H1 (cell line): ENCODE results near the gene TBX2. TPM values are rescaled to one million over a fixed set of nuclear protein-coding genes. Genes with fewer than 3 reads are reported as not detected.

Source experiments
- CTCF ChIA-PET: fragments of 300-600 bp; sonication (Branson Sonifier 250); formaldehyde crosslinking; loops from one replicate; lab custom pipeline; 2021; ENCODE audit not compliant: partially characterized antibody; lab: Charles Lee
- POLR2A ChIA-PET: fragments of 300-600 bp; sonication (Branson Sonifier 250); formaldehyde crosslinking; loops from one replicate; lab custom pipeline; 2021; ENCODE audit warnings: inconsistent platforms; ENCODE audit not compliant: partially characterized antibody; lab: Charles Lee
- DNase-seq, 2 experiments: peaks; one replicate each; pipeline versions ENCODE4 v3.0.0 to v3.0.0-alpha.2; 2010 to 2022; ENCODE audit warnings: low spot score in 2 of 2, low read depth in 1 of 2, mixed read lengths in 1 of 2
- FAIRE-seq: peaks from 2 replicates; lab custom pipeline; 2011; peaks lifted over from hg19 to GRCh38; lab: Jason Lieb, UNC
- H2AFZ ChIP-seq: 2 replicates; pipeline ENCODE4 v1.8.1; 2012; ENCODE audit warnings: low read length, inconsistent platforms
- H2AK5ac ChIP-seq: 2 replicates; pipeline ENCODE4 v1.6.1; 2013; ENCODE audit warnings: low read depth, low read length
- H2BK120ac ChIP-seq: replicated peaks from 2 replicates; pipeline ENCODE3; 2013; ENCODE audit warnings: low read depth, low read length, inconsistent platforms
- H2BK12ac ChIP-seq: 2 replicates; pipeline ENCODE4 v1.6.1; 2013; ENCODE audit warnings: low read depth, low read length
- H2BK15ac ChIP-seq: 2 replicates; pipeline ENCODE4 v1.6.1; 2013; ENCODE audit warnings: low read length
- H2BK20ac ChIP-seq: 2 replicates; pipeline ENCODE4 v1.6.1; 2013; ENCODE audit warnings: low read length
- H2BK5ac ChIP-seq: 2 replicates; pipeline ENCODE4 v1.6.1; 2013; ENCODE audit warnings: low read depth, low read length
- H3K14ac ChIP-seq: 2 replicates; pipeline ENCODE4 v1.6.1; 2013; ENCODE audit warnings: inconsistent platforms; ENCODE audit not compliant: insufficient read length
- H3K18ac ChIP-seq: 2 replicates; pipeline ENCODE4 v1.6.1; 2013; ENCODE audit warnings: low read length; ENCODE audit errors: extremely low read depth
- H3K23ac ChIP-seq: 2 replicates; pipeline ENCODE4 v1.6.1; 2013; ENCODE audit warnings: inconsistent platforms; ENCODE audit not compliant: insufficient read length
- H3K23me2 ChIP-seq: 2 replicates; pipeline ENCODE4 v1.6.1; 2013; ENCODE audit warnings: low read depth, low read length
- H3K27ac ChIP-seq: 2 replicates; pipeline ENCODE4 v1.6.1; 2011; ENCODE audit warnings: low read depth, low read length, inconsistent platforms
- H3K27me3 ChIP-seq, 4 experiments: replicated peaks in 1 of 4; 1 replicate in 1 of 4; 2 replicates in 3 of 4; pipeline versions ENCODE4 v1.6.1 to v1.8.1; 2011 to 2013; ENCODE audit warnings: low read length in 3 of 4, mild to moderate bottlenecking in 3 of 4, inconsistent platforms in 2 of 4, mixed read lengths in 2 of 4, moderate library complexity in 1 of 4; ENCODE audit not compliant: control insufficient read depth in 3 of 4, insufficient read depth in 3 of 4; ENCODE audit errors: extremely low read depth in 1 of 4
- H3K36me3 ChIP-seq, 4 experiments: 2 replicates each; pipeline versions ENCODE4 v1.6.1 to v1.8.1; 2011 to 2013; ENCODE audit warnings: mild to moderate bottlenecking in 4 of 4, low read length in 3 of 4, moderate library complexity in 2 of 4, control low read depth in 1 of 4, inconsistent platforms in 1 of 4; ENCODE audit not compliant: insufficient read depth in 4 of 4, control insufficient read depth in 2 of 4
- H3K4ac ChIP-seq: replicated peaks from 2 replicates; pipeline ENCODE3; 2013; ENCODE audit warnings: low read length, low read depth, mixed read lengths, inconsistent platforms; ENCODE audit not compliant: insufficient read length
- H3K4me1 ChIP-seq, 4 experiments: replicated peaks in 1 of 4; 1 replicate in 1 of 4; 2 replicates in 3 of 4; pipeline versions ENCODE4 v1.6.1 to v1.8.1; 2011 to 2013; ENCODE audit warnings: low read length in 3 of 4, inconsistent platforms in 2 of 4, mixed read lengths in 1 of 4; ENCODE audit not compliant: insufficient read depth in 4 of 4, control insufficient read depth in 3 of 4
- H3K4me2 ChIP-seq, 2 experiments: 2 replicates each; pipeline versions ENCODE4 v1.6.1 to v1.8.1; 2011 to 2013; ENCODE audit warnings: low read depth in 2 of 2, low read length in 2 of 2, control low read depth in 1 of 2, inconsistent platforms in 1 of 2, mild to moderate bottlenecking in 1 of 2; ENCODE audit not compliant: insufficient read depth in 1 of 2
- H3K4me3 ChIP-seq, 4 experiments: fragments of 200-600, 300-600 bp in 1 of 4; sonication (generic), shearing (Covaris generic), sonication (Bioruptor Twin) in 1 of 4; 2 replicates each; pipeline versions ENCODE4 v1.5.1 to v1.8.1; 2011 to 2016; ENCODE audit warnings: low read length in 4 of 4, low read depth in 3 of 4, control low read depth in 2 of 4, inconsistent platforms in 2 of 4, mild to moderate bottlenecking in 2 of 4, mixed read lengths in 1 of 4, moderate library complexity in 1 of 4; ENCODE audit not compliant: insufficient read depth in 2 of 4; ENCODE audit errors: extremely low read depth in 1 of 4
- H3K56ac ChIP-seq: replicated peaks from 2 replicates; pipeline ENCODE3; 2013; ENCODE audit warnings: low read depth, mild to moderate bottlenecking, mixed read lengths, low read length, inconsistent platforms; ENCODE audit not compliant: insufficient read length
- H3K79me1 ChIP-seq: 2 replicates; pipeline ENCODE4 v1.6.1; 2013; ENCODE audit warnings: low read depth, low read length, control low read depth
- H3K79me2 ChIP-seq, 2 experiments: 2 replicates each; pipeline versions ENCODE4 v1.6.1 to v1.8.1; 2012 to 2013; ENCODE audit warnings: low read length in 2 of 2, mild to moderate bottlenecking in 2 of 2, inconsistent platforms in 1 of 2; ENCODE audit not compliant: insufficient read depth in 2 of 2, control insufficient read depth in 1 of 2
- H3K9ac ChIP-seq, 4 experiments: replicated peaks in 1 of 4; 1 replicate in 1 of 4; 2 replicates in 3 of 4; pipeline versions ENCODE4 v1.6.1 to v1.8.1; 2011 to 2013; ENCODE audit warnings: low read depth in 3 of 4, low read length in 3 of 4, control low read depth in 2 of 4, mild to moderate bottlenecking in 2 of 4, moderate library complexity in 2 of 4, inconsistent platforms in 1 of 4; ENCODE audit errors: extremely low read depth in 1 of 4
- H3K9me3 ChIP-seq, 2 experiments: 2 replicates each; pipeline versions ENCODE4 v1.6.1 to v1.8.1; 2012 to 2013; ENCODE audit warnings: mild to moderate bottlenecking in 2 of 2, moderate library complexity in 2 of 2, control low read depth in 1 of 2, inconsistent platforms in 1 of 2, low read depth in 1 of 2, low read length in 1 of 2, mixed read lengths in 1 of 2; ENCODE audit not compliant: insufficient read depth in 2 of 2
- H4K20me1 ChIP-seq, 2 experiments: replicated peaks in 1 of 2; 2 replicates each; pipeline versions ENCODE3 to v1.8.1; 2011 to 2013; ENCODE audit warnings: inconsistent platforms in 2 of 2, low read length in 2 of 2, mild to moderate bottlenecking in 1 of 2; ENCODE audit not compliant: insufficient read depth in 2 of 2, control insufficient read depth in 1 of 2
- H4K5ac ChIP-seq: 2 replicates; pipeline ENCODE4 v1.6.1; 2013; ENCODE audit warnings: low read length, low read depth, mixed read lengths, inconsistent platforms; ENCODE audit not compliant: insufficient read length
- H4K8ac ChIP-seq: 2 replicates; pipeline ENCODE4 v1.8.0; 2013; ENCODE audit warnings: mild to moderate bottlenecking, moderate library complexity, low read length, inconsistent platforms; ENCODE audit not compliant: insufficient read depth; ENCODE audit errors: extremely low read depth
- H4K91ac ChIP-seq: replicated peaks from 2 replicates; pipeline ENCODE3; 2013; ENCODE audit warnings: low read length, mixed read lengths, inconsistent platforms; ENCODE audit not compliant: insufficient read length
- polyA plus RNA-seq, 7 experiments: library from polyadenylated mRNA; depleted of rRNA in 3 of 7; stranded (reverse) in 5 of 7; unstranded in 2 of 7; fragments of >200 nt in 5 of 7; fragments of 200-250 nt in 2 of 7; gene quantifications; 1 replicate in 5 of 7; 2 replicates in 1 of 7; 4 replicates in 1 of 7; pipeline versions ENCODE4 v1.2.1 to v1.2.3, GENCODE V29; 2011 to 2013; ENCODE audit warnings: missing spikeins in 2 of 7, mixed read lengths in 2 of 7
- total RNA-seq: library from RNA; stranded (reverse); fragmentation: NEBNext Ultra II Directional; extraction: Animal tissue kit (Norgen Biotek cat#: 25700); gene quantifications from 2 replicates; pipeline ENCODE4 v1.2.1, GENCODE V29; 2021
- TF ChIP-seq, protein P1 (sequence below): fragments of 300-600 bp; sonication (generic); IDR thresholded peaks from 2 replicates; pipeline ENCODE4 v1.7.1; 2012; ENCODE audit warnings: low read length, moderate library complexity, mild to moderate bottlenecking, inconsistent platforms; ENCODE audit not compliant: insufficient replicate concordance

Gene TBX2
- total and polyA plus RNA-seq, 2 of the 8 experiments (the other 6 are each of a cell fraction or from before 2014, with no cell fraction given), result not detected

DNA sequence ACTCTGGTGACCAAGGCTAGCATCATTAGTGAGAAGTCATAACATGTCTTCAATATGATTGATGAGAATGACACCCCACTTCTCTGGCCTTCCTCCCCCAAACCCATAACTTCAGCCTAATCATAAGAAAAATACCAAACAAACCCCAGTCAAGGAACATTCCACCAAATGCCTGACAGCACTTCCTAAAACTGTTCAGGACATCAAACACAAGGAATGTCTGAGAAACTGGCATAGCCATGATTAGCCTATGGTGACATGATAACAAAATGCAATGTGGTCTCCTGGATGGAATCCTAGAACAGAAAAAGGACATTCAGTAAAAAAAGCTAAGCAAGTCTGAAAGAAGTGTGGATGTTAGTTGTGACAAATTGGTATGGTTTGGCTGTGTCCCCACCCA lies 27.9 kb downstream of the TBX2 start:
- FAIRE-seq (no peak), DNase-seq (no peak)
- no peak overlapping the region for H2BK120ac ChIP-seq
- no peak overlapping the region for H3K4ac ChIP-seq
- H3K14ac ChIP-seq, result no peak overlapping the region
- no peak overlapping the region for H3K27ac ChIP-seq
- no peaks in the 10 kb centered on the region; the same call in 1 of the 2 replicates for H3K23me2 ChIP-seq
- no peak overlapping the region for H2BK15ac ChIP-seq
- H4K91ac ChIP-seq, result no peak overlapping the region
- no peak overlapping the region for H3K56ac ChIP-seq
- H3K27me3 ChIP-seq, result no peaks in the 10 kb centered on the region; a peak in 1 of 7 replicates
- H4K8ac ChIP-seq, result no peak overlapping the region
- H2AK5ac ChIP-seq, result no peak overlapping the region
- H3K9me3 ChIP-seq, result no peaks in the 10 kb centered on the region
- ChIA-PET CTCF (interaction anchor here (0.6 to 4.6 kb wide), 8 partner anchors 15 to 147 kb away, joined by 3 to 27 read pairs (median 7); no protein-coding TSS in a partner anchor), POLR2A (no interaction called here)
- no peak overlapping the region for H3K9ac ChIP-seq
- no peaks in the 10 kb centered on the region for H4K20me1 ChIP-seq
- no peak overlapping the region for H2BK12ac ChIP-seq
- H3K4me2 ChIP-seq, result no peak overlapping the region
- no peak overlapping the region for H3K4me3 ChIP-seq
- peaks cover 0 to 4% (median 2%) of the 10 kb centered on the region in 4 experiments; a peak in 3 of 7 replicates for H3K4me1 ChIP-seq
- H3K79me1 ChIP-seq, result no peaks in the 10 kb centered on the region
- H2AFZ ChIP-seq, result no peak overlapping the region
- H3K18ac ChIP-seq, result no peak overlapping the region
- no peak overlapping the region for H3K23ac ChIP-seq
- no peak overlapping the region for H2BK5ac ChIP-seq
- no peak overlapping the region for H2BK20ac ChIP-seq
- H3K79me2 ChIP-seq, result no peaks in the 10 kb centered on the region
- H3K36me3 ChIP-seq, result no peaks in the 10 kb centered on the region
- H4K5ac ChIP-seq, result no peak overlapping the region
- TF ChIP-seq, protein P1, sequence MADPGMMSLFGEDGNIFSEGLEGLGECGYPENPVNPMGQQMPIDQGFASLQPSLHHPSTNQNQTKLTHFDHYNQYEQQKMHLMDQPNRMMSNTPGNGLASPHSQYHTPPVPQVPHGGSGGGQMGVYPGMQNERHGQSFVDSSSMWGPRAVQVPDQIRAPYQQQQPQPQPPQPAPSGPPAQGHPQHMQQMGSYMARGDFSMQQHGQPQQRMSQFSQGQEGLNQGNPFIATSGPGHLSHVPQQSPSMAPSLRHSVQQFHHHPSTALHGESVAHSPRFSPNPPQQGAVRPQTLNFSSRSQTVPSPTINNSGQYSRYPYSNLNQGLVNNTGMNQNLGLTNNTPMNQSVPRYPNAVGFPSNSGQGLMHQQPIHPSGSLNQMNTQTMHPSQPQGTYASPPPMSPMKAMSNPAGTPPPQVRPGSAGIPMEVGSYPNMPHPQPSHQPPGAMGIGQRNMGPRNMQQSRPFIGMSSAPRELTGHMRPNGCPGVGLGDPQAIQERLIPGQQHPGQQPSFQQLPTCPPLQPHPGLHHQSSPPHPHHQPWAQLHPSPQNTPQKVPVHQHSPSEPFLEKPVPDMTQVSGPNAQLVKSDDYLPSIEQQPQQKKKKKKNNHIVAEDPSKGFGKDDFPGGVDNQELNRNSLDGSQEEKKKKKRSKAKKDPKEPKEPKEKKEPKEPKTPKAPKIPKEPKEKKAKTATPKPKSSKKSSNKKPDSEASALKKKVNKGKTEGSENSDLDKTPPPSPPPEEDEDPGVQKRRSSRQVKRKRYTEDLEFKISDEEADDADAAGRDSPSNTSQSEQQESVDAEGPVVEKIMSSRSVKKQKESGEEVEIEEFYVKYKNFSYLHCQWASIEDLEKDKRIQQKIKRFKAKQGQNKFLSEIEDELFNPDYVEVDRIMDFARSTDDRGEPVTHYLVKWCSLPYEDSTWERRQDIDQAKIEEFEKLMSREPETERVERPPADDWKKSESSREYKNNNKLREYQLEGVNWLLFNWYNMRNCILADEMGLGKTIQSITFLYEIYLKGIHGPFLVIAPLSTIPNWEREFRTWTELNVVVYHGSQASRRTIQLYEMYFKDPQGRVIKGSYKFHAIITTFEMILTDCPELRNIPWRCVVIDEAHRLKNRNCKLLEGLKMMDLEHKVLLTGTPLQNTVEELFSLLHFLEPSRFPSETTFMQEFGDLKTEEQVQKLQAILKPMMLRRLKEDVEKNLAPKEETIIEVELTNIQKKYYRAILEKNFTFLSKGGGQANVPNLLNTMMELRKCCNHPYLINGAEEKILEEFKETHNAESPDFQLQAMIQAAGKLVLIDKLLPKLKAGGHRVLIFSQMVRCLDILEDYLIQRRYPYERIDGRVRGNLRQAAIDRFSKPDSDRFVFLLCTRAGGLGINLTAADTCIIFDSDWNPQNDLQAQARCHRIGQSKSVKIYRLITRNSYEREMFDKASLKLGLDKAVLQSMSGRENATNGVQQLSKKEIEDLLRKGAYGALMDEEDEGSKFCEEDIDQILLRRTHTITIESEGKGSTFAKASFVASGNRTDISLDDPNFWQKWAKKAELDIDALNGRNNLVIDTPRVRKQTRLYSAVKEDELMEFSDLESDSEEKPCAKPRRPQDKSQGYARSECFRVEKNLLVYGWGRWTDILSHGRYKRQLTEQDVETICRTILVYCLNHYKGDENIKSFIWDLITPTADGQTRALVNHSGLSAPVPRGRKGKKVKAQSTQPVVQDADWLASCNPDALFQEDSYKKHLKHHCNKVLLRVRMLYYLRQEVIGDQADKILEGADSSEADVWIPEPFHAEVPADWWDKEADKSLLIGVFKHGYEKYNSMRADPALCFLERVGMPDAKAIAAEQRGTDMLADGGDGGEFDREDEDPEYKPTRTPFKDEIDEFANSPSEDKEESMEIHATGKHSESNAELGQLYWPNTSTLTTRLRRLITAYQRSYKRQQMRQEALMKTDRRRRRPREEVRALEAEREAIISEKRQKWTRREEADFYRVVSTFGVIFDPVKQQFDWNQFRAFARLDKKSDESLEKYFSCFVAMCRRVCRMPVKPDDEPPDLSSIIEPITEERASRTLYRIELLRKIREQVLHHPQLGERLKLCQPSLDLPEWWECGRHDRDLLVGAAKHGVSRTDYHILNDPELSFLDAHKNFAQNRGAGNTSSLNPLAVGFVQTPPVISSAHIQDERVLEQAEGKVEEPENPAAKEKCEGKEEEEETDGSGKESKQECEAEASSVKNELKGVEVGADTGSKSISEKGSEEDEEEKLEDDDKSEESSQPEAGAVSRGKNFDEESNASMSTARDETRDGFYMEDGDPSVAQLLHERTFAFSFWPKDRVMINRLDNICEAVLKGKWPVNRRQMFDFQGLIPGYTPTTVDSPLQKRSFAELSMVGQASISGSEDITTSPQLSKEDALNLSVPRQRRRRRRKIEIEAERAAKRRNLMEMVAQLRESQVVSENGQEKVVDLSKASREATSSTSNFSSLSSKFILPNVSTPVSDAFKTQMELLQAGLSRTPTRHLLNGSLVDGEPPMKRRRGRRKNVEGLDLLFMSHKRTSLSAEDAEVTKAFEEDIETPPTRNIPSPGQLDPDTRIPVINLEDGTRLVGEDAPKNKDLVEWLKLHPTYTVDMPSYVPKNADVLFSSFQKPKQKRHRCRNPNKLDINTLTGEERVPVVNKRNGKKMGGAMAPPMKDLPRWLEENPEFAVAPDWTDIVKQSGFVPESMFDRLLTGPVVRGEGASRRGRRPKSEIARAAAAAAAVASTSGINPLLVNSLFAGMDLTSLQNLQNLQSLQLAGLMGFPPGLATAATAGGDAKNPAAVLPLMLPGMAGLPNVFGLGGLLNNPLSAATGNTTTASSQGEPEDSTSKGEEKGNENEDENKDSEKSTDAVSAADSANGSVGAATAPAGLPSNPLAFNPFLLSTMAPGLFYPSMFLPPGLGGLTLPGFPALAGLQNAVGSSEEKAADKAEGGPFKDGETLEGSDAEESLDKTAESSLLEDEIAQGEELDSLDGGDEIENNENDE, result no peak
